Measurements from ENCODE around the gene SOX13.
A peak's percentile ranks its signal among the peaks of the same experiment; 100 is the strongest.

SOX13 gene

GRCh38 chr1:204062106-204062505, 10.8 kb upstream of the SOX13 start:
- Histone ChIP-seq H2AK5ac (ENCODE audit: low read length, severe bottlenecking) (no peak overlapping the region), H3K4me2 (ENCODE audit: low read length, poor library complexity, severe bottlenecking) (no peak overlapping the region), H3K14ac (ENCODE audit: low read length in 2 of 2) (no peak overlapping the region), H3K4ac (ENCODE audit: low read depth in 1 of 2, low read length in 2 of 2) (no peak overlapping the region), H2BK12ac (ENCODE audit: low read length in 2 of 2) (no peak overlapping the region), H2BK120ac (ENCODE audit: low read depth, low read length) (no peak overlapping the region), H2BK15ac (ENCODE audit: low read depth, poor library complexity, severe bottlenecking) (no peak overlapping the region), H2AFZ (ENCODE audit: low read depth, low read length) (no peak overlapping the region), H3K9me3 (ENCODE audit: control insufficient read depth, low read length) (no peaks in the 10 kb centered on the region), H4K91ac (ENCODE audit: low read length) (no peak overlapping the region), H3K36me3 (ENCODE audit: control insufficient read depth in 1 of 2, insufficient read depth in 2 of 2, low read depth in 1 of 2, low read length in 2 of 2) (no peaks in the 10 kb centered on the region), H3K23ac (ENCODE audit: low read length in 2 of 2) (no peak overlapping the region), H3K9ac (ENCODE audit: low read length) (no peak overlapping the region), H4K8ac (ENCODE audit: low read length) (no peak overlapping the region), H2BK5ac (ENCODE audit: low read depth, low read length, poor library complexity, severe bottlenecking) (no peak overlapping the region), H3K4me3 (ENCODE audit: insufficient read depth in 1 of 2, low read depth in 1 of 2, low read length in 2 of 2) (no peak overlapping the region), H3K4me1 (ENCODE audit: control insufficient read depth, insufficient read depth, low read depth, low read length) (peaks cover 2% of the 10 kb centered on the region), H3K18ac (ENCODE audit: low read depth in 1 of 2, low read length in 2 of 2) (no peak overlapping the region), H3K27me3 (ENCODE audit: control insufficient read depth in 1 of 2, insufficient read depth in 1 of 2, low read length in 2 of 2) (no peaks in the 10 kb centered on the region), H3K27ac (ENCODE audit: low read length, poor library complexity, severe bottlenecking) (no peak overlapping the region), H3K79me1 (replicated peaks; ENCODE audit: low read length, poor library complexity, severe bottlenecking) (no peaks in the 10 kb centered on the region)
- DNase-seq, result no peak
- WGBS, result no CpG with 5 or more reads among the region's 2 CpGs

DNA sequence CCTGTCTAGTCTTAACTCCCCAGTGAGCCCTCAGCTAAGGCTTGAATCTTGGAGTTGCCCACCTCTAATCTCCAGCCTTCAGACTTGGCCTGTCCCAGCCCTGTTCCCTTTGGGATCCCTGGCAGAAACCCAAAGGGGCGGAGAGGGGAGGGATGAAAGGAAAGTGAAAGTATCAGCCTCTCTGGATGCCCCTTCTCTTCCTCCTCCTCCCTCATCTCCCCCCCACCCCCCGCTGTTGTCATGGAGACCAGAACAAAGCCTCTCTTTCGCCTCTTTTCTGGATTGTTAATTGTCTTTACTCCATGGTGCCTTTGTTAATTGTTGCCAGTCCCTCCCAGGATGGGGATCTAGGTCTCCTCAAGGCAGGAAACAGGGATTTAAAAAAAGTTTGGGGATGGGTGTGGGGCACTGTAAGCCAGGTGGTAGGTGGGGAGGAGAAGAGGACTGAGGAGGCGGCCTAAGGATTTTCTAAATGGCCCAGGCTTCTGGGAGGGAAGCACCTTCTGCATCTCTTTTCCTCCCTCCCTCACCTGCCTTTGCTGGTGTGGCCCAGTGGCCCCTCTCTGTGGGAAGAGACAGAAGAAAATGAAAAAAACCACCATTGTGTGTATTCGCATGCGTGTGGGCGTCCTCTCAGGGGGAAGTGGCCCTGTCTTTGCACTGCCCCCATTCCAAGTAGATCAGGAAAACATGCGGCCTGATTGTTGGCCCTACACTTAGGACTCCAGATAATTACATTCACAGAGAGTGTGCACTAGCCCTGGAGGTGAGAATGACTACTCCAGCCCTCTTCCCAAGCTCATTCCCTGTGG, 7.5 kb upstream of the SOX13 start:
- Histone ChIP-seq H4K8ac (ENCODE audit: low read length) (no peak overlapping the region), H3K18ac (ENCODE audit: low read depth in 1 of 2, low read length in 2 of 2) (no peak overlapping the region), H3K4me2 (ENCODE audit: low read length, poor library complexity, severe bottlenecking) (no peak overlapping the region), H3K27me3 (ENCODE audit: control insufficient read depth in 1 of 2, insufficient read depth in 1 of 2, low read length in 2 of 2) (no peaks in the 10 kb centered on the region), H2BK12ac (ENCODE audit: low read length in 2 of 2) (no peak overlapping the region), H3K4me1 (ENCODE audit: control insufficient read depth, insufficient read depth, low read depth, low read length) (no peaks in the 10 kb centered on the region), H4K91ac (ENCODE audit: low read length) (no peak overlapping the region), H3K9me3 (ENCODE audit: control insufficient read depth, low read length) (no peaks in the 10 kb centered on the region), H2BK120ac (ENCODE audit: low read depth, low read length) (no peak overlapping the region), H3K4ac (ENCODE audit: low read depth in 1 of 2, low read length in 2 of 2) (no peak overlapping the region), H2AK5ac (ENCODE audit: low read length, severe bottlenecking) (no peak overlapping the region), H2AFZ (ENCODE audit: low read depth, low read length) (no peak overlapping the region), H3K79me1 (replicated peaks; ENCODE audit: low read length, poor library complexity, severe bottlenecking) (no peaks in the 10 kb centered on the region), H2BK15ac (ENCODE audit: low read depth, poor library complexity, severe bottlenecking) (no peak overlapping the region), H3K36me3 (ENCODE audit: control insufficient read depth in 1 of 2, insufficient read depth in 2 of 2, low read depth in 1 of 2, low read length in 2 of 2) (no peaks in the 10 kb centered on the region), H3K9ac (ENCODE audit: low read length) (no peak overlapping the region), H2BK5ac (ENCODE audit: low read depth, low read length, poor library complexity, severe bottlenecking) (no peak overlapping the region), H3K27ac (ENCODE audit: low read length, poor library complexity, severe bottlenecking) (no peak overlapping the region), H3K14ac (ENCODE audit: low read length in 2 of 2) (no peak overlapping the region), H3K4me3 (ENCODE audit: insufficient read depth in 1 of 2, low read depth in 1 of 2, low read length in 2 of 2) (peak overlapping the region in 1 of 2 experiments; percentile 4), H3K23ac (ENCODE audit: low read length in 2 of 2) (no peak overlapping the region)
- 85% methylated on average over 4 of the region's 8 CpGs for WGBS
- peak; percentile 61 for DNase-seq

- H3K18ac ChIP-seq (ENCODE audit: low read depth in 1 of 2, low read length in 2 of 2), result no peak overlapping the region
- no peak overlapping the region for H3K9ac ChIP-seq (ENCODE audit: low read length)
- H4K91ac ChIP-seq (ENCODE audit: low read length), result no peak overlapping the region
- H3K36me3 ChIP-seq (ENCODE audit: control insufficient read depth in 1 of 2, insufficient read depth in 2 of 2, low read depth in 1 of 2, low read length in 2 of 2), result no peaks in the 10 kb centered on the region
- H2AK5ac ChIP-seq (ENCODE audit: low read length, severe bottlenecking), result no peak overlapping the region
- no peak overlapping the region for H3K27ac ChIP-seq (ENCODE audit: low read length, poor library complexity, severe bottlenecking)
- H3K14ac ChIP-seq (ENCODE audit: low read length in 2 of 2), result no peak overlapping the region
- WGBS, result 91% methylated on average over 7 of the region's 7 CpGs
- H2BK5ac ChIP-seq (ENCODE audit: low read depth, low read length, poor library complexity, severe bottlenecking), result no peak overlapping the region
- DNase-seq, result no peak
- H3K79me1 ChIP-seq (replicated peaks; ENCODE audit: low read length, poor library complexity, severe bottlenecking), result no peaks in the 10 kb centered on the region
- H2BK12ac ChIP-seq (ENCODE audit: low read length in 2 of 2), result no peak overlapping the region
- H3K4me1 ChIP-seq (ENCODE audit: control insufficient read depth, insufficient read depth, low read depth, low read length), result no peaks in the 10 kb centered on the region
- H3K4me2 ChIP-seq (ENCODE audit: low read length, poor library complexity, severe bottlenecking), result no peak overlapping the region
- no peaks in the 10 kb centered on the region for H3K9me3 ChIP-seq (ENCODE audit: control insufficient read depth, low read length)
- H2AFZ ChIP-seq (ENCODE audit: low read depth, low read length), result no peak overlapping the region
- no peak overlapping the region for H3K23ac ChIP-seq (ENCODE audit: low read length in 2 of 2)
- no peak overlapping the region for H2BK120ac ChIP-seq (ENCODE audit: low read depth, low read length)
- no peak overlapping the region for H2BK15ac ChIP-seq (ENCODE audit: low read depth, poor library complexity, severe bottlenecking)
- peaks cover 0 to under 1% of the 10 kb centered on the region in 2 experiments for H3K27me3 ChIP-seq (ENCODE audit: control insufficient read depth in 1 of 2, insufficient read depth in 1 of 2, low read length in 2 of 2)
- H4K8ac ChIP-seq (ENCODE audit: low read length), result no peak overlapping the region
- H3K4me3 ChIP-seq (ENCODE audit: insufficient read depth in 1 of 2, low read depth in 1 of 2, low read length in 2 of 2), result no peak overlapping the region
- H3K4ac ChIP-seq (ENCODE audit: low read depth in 1 of 2, low read length in 2 of 2), result no peak overlapping the region
Observed at GRCh38 chr1:204065986-204066300, 7.0 kb upstream of the SOX13 start.

GRCh38 chr1:204067935-204068334, 5.0 kb upstream of the SOX13 start:
- no peak overlapping the region for H3K4me3 ChIP-seq (ENCODE audit: insufficient read depth in 1 of 2, low read depth in 1 of 2, low read length in 2 of 2)
- H2BK5ac ChIP-seq (ENCODE audit: low read depth, low read length, poor library complexity, severe bottlenecking), result no peak overlapping the region
- H3K27me3 ChIP-seq (ENCODE audit: control insufficient read depth in 1 of 2, insufficient read depth in 1 of 2, low read length in 2 of 2), result peaks cover 0 to 4% of the 10 kb centered on the region in 2 experiments
- H2AK5ac ChIP-seq (ENCODE audit: low read length, severe bottlenecking), result no peak overlapping the region
- no peak for DNase-seq
- no peak overlapping the region for H3K23ac ChIP-seq (ENCODE audit: low read length in 2 of 2)
- no peaks in the 10 kb centered on the region for H3K79me1 ChIP-seq (replicated peaks; ENCODE audit: low read length, poor library complexity, severe bottlenecking)
- no peak overlapping the region for H3K14ac ChIP-seq (ENCODE audit: low read length in 2 of 2)
- no peak overlapping the region for H3K4ac ChIP-seq (ENCODE audit: low read depth in 1 of 2, low read length in 2 of 2)
- H2BK120ac ChIP-seq (ENCODE audit: low read depth, low read length), result no peak overlapping the region
- H3K18ac ChIP-seq (ENCODE audit: low read depth in 1 of 2, low read length in 2 of 2), result no peak overlapping the region
- H3K9me3 ChIP-seq (ENCODE audit: control insufficient read depth, low read length), result no peaks in the 10 kb centered on the region
- H2BK12ac ChIP-seq (ENCODE audit: low read length in 2 of 2), result no peak overlapping the region
- no peak overlapping the region for H3K27ac ChIP-seq (ENCODE audit: low read length, poor library complexity, severe bottlenecking)
- no peak overlapping the region for H2AFZ ChIP-seq (ENCODE audit: low read depth, low read length)
- no peak overlapping the region for H3K4me2 ChIP-seq (ENCODE audit: low read length, poor library complexity, severe bottlenecking)
- H3K36me3 ChIP-seq (ENCODE audit: control insufficient read depth in 1 of 2, insufficient read depth in 2 of 2, low read depth in 1 of 2, low read length in 2 of 2), result no peaks in the 10 kb centered on the region
- no peak overlapping the region for H2BK15ac ChIP-seq (ENCODE audit: low read depth, poor library complexity, severe bottlenecking)
- no peak overlapping the region for H4K8ac ChIP-seq (ENCODE audit: low read length)
- 100% methylated on average over 3 of the region's 5 CpGs for WGBS
- H3K9ac ChIP-seq (ENCODE audit: low read length), result no peak overlapping the region
- peaks cover under 1% of the 10 kb centered on the region for H3K4me1 ChIP-seq (ENCODE audit: control insufficient read depth, insufficient read depth, low read depth, low read length)
- H4K91ac ChIP-seq (ENCODE audit: low read length), result no peak overlapping the region

Data from mesenchymal stem cell (in vitro differentiated cells and primary cell).